GM06990 (cell line): ENCODE measurements around the gene AP3S1.
"Not testable (repeated sequence)": the region's sequence is repeated elsewhere in the genome, so short reads cannot be mapped to it uniquely, and the experiment has no call there.

Experiments
- DNase-seq: peaks from one replicate; pipeline ENCODE4 v3.0.0-alpha.2; 2011; ENCODE audit not compliant: insufficient read length; ENCODE audit errors: extremely low read depth
- H3K27me3 ChIP-seq: replicated peaks from 2 replicates; pipeline ENCODE4 v1.6.0; 2011; ENCODE audit warnings: low read length; ENCODE audit not compliant: control insufficient read depth, insufficient read depth
- H3K36me3 ChIP-seq: 2 replicates; pipeline ENCODE4 v1.5.1; 2011; ENCODE audit warnings: low read length; ENCODE audit not compliant: control insufficient read depth, insufficient read depth
- H3K4me3 ChIP-seq: replicated peaks from 2 replicates; pipeline ENCODE4 v1.5.1; 2011; ENCODE audit warnings: low read depth, mild to moderate bottlenecking, control low read depth, low read length
- TF ChIP-seq, protein P1 (sequence below): IDR thresholded peaks from 2 replicates; pipeline ENCODE4 v1.5.1; 2011; ENCODE audit warnings: low read length, control low read depth, mild to moderate bottlenecking, inconsistent platforms; ENCODE audit not compliant: insufficient read depth, poor library complexity, severe bottlenecking

Gene AP3S1

DNA sequence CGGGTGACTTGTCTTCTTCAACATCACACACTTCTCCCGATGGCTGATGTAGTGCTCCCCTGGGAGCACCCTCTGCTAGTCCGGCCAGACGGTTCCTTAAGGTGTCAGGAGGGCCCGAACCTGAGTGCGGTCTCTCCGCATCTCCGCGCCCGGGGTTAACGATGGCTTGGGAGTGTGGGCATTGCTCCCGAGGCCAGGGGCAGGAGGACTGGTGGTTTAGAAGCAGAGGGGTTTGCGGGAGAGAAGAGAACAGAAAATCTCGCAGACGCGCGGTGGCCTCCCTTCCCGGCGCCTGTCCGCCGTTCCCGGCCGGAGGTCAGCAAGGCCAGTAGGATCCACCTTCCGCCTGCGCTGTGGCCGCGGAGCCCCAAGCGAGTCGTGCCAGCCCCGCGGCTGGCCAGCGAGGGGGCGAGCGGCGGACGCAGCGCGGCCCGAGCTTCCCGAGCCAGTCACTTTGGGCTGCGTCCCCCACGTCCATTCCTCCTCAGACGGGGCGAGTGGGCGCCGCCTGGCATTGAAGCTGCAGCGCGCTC lies 26.0 kb upstream of the AP3S1 start:
- peaks cover 3% of the 10 kb centered on the region; the same call in 1 of the 2 replicates for H3K27me3 ChIP-seq
- no peaks in the 10 kb centered on the region for H3K36me3 ChIP-seq
- TF ChIP-seq, protein P1, sequence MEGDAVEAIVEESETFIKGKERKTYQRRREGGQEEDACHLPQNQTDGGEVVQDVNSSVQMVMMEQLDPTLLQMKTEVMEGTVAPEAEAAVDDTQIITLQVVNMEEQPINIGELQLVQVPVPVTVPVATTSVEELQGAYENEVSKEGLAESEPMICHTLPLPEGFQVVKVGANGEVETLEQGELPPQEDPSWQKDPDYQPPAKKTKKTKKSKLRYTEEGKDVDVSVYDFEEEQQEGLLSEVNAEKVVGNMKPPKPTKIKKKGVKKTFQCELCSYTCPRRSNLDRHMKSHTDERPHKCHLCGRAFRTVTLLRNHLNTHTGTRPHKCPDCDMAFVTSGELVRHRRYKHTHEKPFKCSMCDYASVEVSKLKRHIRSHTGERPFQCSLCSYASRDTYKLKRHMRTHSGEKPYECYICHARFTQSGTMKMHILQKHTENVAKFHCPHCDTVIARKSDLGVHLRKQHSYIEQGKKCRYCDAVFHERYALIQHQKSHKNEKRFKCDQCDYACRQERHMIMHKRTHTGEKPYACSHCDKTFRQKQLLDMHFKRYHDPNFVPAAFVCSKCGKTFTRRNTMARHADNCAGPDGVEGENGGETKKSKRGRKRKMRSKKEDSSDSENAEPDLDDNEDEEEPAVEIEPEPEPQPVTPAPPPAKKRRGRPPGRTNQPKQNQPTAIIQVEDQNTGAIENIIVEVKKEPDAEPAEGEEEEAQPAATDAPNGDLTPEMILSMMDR = no peak
- DNase-seq = peak; percentile 18
- H3K4me3 ChIP-seq = no peak overlapping the region

DNA sequence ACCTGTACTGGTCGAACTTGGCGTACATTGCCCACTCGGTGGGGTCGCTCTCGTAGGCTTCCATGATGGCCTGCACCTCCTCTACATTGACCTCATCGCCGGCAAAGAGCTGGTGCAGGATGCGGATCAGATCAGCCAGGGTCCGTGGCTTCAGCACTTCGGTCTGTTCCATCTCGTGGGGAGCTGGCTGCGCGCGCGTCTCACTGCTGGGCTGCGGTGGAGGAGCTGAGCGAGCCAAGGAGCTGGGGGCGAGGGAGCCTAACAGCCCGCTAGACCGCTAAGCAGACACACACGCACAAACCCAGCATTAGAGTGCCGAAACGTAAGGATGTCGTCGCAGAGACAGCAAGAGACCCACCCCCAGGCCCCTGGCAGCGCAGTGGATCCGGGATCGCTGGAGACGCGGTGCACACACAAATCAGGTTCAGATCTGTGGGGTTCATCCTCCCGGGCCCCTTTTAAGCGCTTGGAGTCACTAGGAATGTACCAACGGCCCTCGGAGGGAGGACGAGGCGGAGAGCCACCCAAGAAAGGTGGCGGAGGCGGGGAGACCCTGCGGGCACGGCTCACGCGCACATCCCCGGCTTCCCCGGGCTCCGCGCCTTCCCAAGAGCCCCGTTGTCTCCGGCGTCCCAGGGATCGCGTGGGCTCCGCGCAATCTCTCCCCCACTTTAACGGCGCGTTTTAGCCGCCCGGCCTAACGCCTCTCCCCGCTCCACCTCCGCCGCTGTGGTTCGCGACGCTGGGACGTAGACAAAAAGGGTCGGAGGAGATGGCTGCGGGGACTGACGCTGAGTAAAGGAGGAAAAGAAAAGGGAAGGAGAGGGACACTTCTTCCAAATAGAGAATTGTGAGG lies 25.3 kb upstream of the AP3S1 start, which contains the start of gene CDO1:
TSS of gene CDO1 (minus strand) at position 434 of the 856 bp plus-strand sequence. CDS start at position 172, 262 bp downstream.
- TF ChIP-seq, protein P1 = no peak
- Histone ChIP-seq H3K27me3 (peaks cover 3% of the 10 kb centered on the region; the same call in 1 of the 2 replicates), H3K4me3 (no peak within 1 kb of the TSS), H3K36me3 (no peaks in the 10 kb centered on the region)
- DNase-seq = peak; percentile 25

DNA sequence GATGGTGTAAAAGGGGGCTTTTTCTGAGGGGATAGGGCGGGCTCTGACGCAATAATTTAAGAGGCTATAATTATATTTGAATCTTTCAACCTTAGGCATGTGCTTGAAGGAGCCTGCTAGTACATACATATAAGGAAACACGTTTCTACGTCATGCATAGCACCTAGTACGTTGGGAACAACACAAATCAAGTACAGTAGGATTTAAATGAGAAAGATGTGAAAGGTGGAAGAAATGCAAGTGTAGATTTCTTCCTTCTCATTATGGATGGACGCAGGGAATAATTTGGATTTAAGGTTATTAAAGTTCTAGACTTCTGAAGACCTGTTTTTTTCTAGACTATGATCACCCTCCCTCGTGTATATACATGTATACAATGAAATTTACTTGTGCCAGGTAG lies 24.3 kb upstream of the AP3S1 start:
- Histone ChIP-seq H3K27me3 (peaks cover 3% of the 10 kb centered on the region; the same call in 1 of the 2 replicates), H3K4me3 (no peak overlapping the region), H3K36me3 (no peaks in the 10 kb centered on the region)
- TF ChIP-seq, protein P1 = no peak
- DNase-seq = no peak

DNA sequence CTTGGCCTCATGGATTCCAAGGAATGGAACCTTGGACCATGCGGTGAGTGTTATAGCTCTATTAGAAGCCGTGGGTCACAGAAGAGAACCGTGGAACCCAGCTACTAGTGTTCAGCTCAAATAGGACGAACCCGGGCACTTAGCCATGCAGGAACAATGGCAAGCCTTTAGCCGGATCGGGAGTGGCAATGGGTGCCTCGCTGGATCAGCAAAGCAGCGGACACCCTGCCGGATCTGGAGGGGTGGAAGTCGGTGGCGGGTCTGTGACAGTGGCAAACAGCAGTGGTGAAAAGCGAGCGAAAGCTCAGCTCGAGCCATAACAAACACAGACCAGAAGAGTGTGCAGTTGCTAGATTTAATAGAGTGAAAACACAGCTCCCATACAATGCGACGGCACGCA lies 22.9 kb upstream of the AP3S1 start:
- TF ChIP-seq, protein P1 = no peak
- H3K36me3 ChIP-seq = no peaks in the 10 kb centered on the region
- H3K27me3 ChIP-seq = peaks cover 3% of the 10 kb centered on the region; the same call in 1 of the 2 replicates
- no peak for DNase-seq
- H3K4me3 ChIP-seq = no peak overlapping the region

DNA sequence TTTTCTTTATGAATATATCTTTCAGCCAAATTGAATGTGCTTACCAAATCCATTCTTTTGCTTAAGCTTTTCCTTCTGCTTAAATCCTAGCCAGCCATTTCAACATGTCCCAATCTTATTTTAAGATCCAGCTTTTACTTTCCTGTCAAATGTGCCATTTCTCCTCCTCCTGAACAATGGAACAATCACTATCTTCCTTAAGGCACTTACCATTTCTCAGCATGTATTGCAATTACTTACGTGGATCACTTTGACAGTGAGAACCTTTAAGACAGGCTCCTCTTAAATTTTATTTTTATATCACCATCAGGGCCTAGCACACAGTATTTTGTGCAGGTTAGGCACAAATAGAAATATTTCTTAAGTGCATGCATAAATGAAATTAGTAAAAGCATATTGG lies 20.9 kb upstream of the AP3S1 start:
- TF ChIP-seq, protein P1 = no peak

DNA sequence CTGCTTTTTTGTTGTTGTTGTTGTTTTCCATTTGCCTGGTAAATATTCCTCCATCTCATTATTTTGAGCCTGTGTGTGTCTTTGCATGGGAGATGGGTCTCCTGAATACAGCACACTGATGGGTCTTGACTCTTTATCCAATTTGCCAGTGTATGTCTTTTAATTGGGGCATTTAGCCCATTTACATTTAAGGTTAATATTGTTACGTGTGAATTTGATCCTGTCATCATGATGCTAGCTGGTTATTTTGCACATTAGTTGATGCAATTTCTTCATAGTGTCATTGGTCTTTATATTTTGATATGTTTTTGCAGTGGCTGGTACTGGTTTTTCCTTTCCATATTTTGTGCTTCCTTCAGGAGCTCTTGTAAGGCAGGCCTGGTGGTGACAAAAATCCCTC lies 16.8 kb upstream of the AP3S1 start:
- not testable (repeated sequence) for DNase-seq, H3K27me3 ChIP-seq, H3K4me3 ChIP-seq, H3K36me3 ChIP-seq

More for the DNA sequence above, 20.9 kb upstream of the AP3S1 start:
- Histone ChIP-seq H3K27me3 (peaks cover 3% of the 10 kb centered on the region; the same call in 1 of the 2 replicates), H3K36me3 (no peaks in the 10 kb centered on the region), H3K4me3 (no peak overlapping the region)
- DNase-seq = no peak
